Central memory CD8-positive, alpha-beta T cell (primary cell): Measurements from ENCODE around the gene MRPS11.
A peak's percentile ranks its signal among the peaks of the same experiment; 100 is the strongest.

ENCODE experiments used
- ATAC-seq: fragments of 150-1000 bp; cut with Tn5 transposase; replicated peaks from 2 replicates; pipeline ENCODE4 v1.10.0; 2022; ENCODE audit warnings: mild to moderate bottlenecking, moderate FRiP score, moderate number of reproducible peaks; ENCODE audit not compliant: poor library complexity, severe bottlenecking; ENCODE audit errors: extremely low read depth
- DNase-seq, 2 donors: peaks; one replicate each; pipeline ENCODE4 v3.0.0; 2021; ENCODE audit warnings: low spot score in 2 of 2
- H3K27ac Mint-ChIP-seq: one replicate; pipeline ENCODE4 v1.8.0; 2022; ENCODE audit warnings: low read depth, mild to moderate bottlenecking, moderate library complexity, mixed read lengths
- H3K27me3 Mint-ChIP-seq: one replicate; pipeline ENCODE4 v1.8.0; 2022; ENCODE audit warnings: mixed read lengths
- H3K36me3 Mint-ChIP-seq: one replicate; pipeline ENCODE4 v1.8.0; 2022; ENCODE audit warnings: mild to moderate bottlenecking, moderate library complexity, mixed read lengths; ENCODE audit not compliant: insufficient read depth
- H3K4me1 Mint-ChIP-seq: one replicate; pipeline ENCODE4 v1.8.0; 2022; ENCODE audit warnings: mixed read lengths
- H3K4me3 Mint-ChIP-seq: one replicate; pipeline ENCODE4 v1.8.0; 2022; ENCODE audit warnings: mild to moderate bottlenecking, moderate library complexity, mixed read lengths
- H3K9me3 Mint-ChIP-seq: one replicate; pipeline ENCODE4 v1.8.0; 2022; ENCODE audit warnings: mixed read lengths

Gene MRPS11

DNA sequence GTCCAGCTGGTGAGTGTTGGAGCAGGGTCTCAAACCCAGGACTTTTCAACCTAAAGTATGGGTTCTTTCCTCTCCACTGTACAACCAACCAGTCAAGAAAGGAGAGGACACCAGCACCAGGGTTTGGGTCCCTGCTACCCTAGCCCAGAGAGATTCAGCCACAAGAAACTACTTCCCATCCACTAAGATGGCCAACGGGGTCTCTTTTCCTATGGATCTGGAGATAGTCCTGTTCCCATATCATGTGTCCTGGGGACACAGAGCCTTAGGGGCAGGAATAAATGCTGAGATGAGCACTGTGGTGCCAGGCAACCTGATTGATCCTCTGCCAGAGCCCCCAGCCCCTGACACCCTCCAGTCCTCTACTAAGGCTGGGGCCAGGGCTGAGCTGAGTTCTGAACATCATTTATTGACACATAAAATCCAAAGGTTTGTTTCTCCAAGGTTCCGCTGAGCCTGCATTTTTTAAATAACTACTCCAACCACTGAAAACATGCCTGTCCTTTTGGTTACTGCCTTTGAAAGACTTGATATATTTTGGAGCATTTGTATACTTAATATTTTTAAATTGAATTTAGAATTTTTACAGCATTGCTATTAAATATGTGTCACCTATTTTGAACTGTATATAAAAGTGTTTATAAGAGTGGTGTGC, 26.3 kb upstream of the MRPS11 start:
- no peak overlapping the region for H3K4me3 Mint-ChIP-seq
- no peak overlapping the region for H3K27ac Mint-ChIP-seq
- peaks cover 17% of the 10 kb centered on the region for H3K9me3 Mint-ChIP-seq
- no peaks in the 10 kb centered on the region for H3K4me1 Mint-ChIP-seq
- H3K36me3 Mint-ChIP-seq, result no peaks in the 10 kb centered on the region
- DNase-seq (no peak), ATAC-seq (no peak)
- H3K27me3 Mint-ChIP-seq, result peaks cover 82% of the 10 kb centered on the region

- peaks cover 17% of the 10 kb centered on the region for H3K9me3 Mint-ChIP-seq
- DNase-seq (no peak), ATAC-seq (no peak)
- no peak overlapping the region for H3K27ac Mint-ChIP-seq
- peaks cover 35% of the 10 kb centered on the region for H3K27me3 Mint-ChIP-seq
- peaks cover 5% of the 10 kb centered on the region for H3K4me1 Mint-ChIP-seq
- H3K4me3 Mint-ChIP-seq, result no peak overlapping the region
- no peaks in the 10 kb centered on the region for H3K36me3 Mint-ChIP-seq
Observed at GRCh38 chr15:88447206-88447605, 20.3 kb upstream of the MRPS11 start.

DNA sequence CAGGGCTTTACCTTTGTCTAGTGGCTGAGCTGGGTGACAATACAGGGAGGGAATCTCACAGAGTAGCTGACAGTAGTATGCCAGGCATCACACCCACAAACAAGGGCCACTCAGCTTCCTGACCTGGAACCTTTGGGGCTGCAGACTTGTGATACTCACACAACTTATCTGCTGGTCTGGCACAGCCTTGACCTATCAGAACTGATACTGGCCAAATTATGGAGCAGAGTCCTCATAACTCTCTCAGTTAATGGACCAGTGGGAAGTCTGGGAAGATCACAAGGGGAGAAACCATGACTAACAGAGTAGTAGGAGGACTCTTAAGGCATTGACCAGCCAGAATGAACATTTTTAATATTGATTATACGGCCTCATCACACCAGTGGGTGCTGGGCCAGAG, 19.8 kb upstream of the MRPS11 start:
- Mint-ChIP-seq H3K9me3 (peaks cover 16% of the 10 kb centered on the region), H3K27me3 (peaks cover 29% of the 10 kb centered on the region), H3K4me1 (peaks cover 5% of the 10 kb centered on the region), H3K36me3 (no peaks in the 10 kb centered on the region), H3K27ac (no peak overlapping the region), H3K4me3 (no peak overlapping the region)
- ATAC-seq (no peak), DNase-seq (no peak)

- no peaks in the 10 kb centered on the region for H3K36me3 Mint-ChIP-seq
- no peak overlapping the region for H3K4me3 Mint-ChIP-seq
- H3K27ac Mint-ChIP-seq, result no peak overlapping the region
- DNase-seq (no peak), ATAC-seq (no peak)
- H3K4me1 Mint-ChIP-seq, result peaks cover 5% of the 10 kb centered on the region
- peaks cover 3% of the 10 kb centered on the region for H3K9me3 Mint-ChIP-seq
- peaks cover 17% of the 10 kb centered on the region for H3K27me3 Mint-ChIP-seq
Observed at GRCh38 chr15:88448991-88449461, 18.5 kb upstream of the MRPS11 start.

- DNase-seq, result no peak
- Mint-ChIP-seq H3K9me3 (no peaks in the 10 kb centered on the region), H3K36me3 (no peaks in the 10 kb centered on the region), H3K27me3 (peaks cover 11% of the 10 kb centered on the region), H3K27ac (no peak overlapping the region), H3K4me1 (peaks cover 5% of the 10 kb centered on the region), H3K4me3 (no peak overlapping the region)
- ATAC-seq, result no peak
Observed at GRCh38 chr15:88449581-88449980, 17.9 kb upstream of the MRPS11 start.

GRCh38 chr15:88450125-88450798, 17.2 kb upstream of the MRPS11 start:
- no peak overlapping the region for H3K27ac Mint-ChIP-seq
- peaks cover 9% of the 10 kb centered on the region for H3K27me3 Mint-ChIP-seq
- DNase-seq (peak; percentile 26 to 40), ATAC-seq (no peak)
- H3K36me3 Mint-ChIP-seq, result no peaks in the 10 kb centered on the region
- no peak overlapping the region for H3K4me3 Mint-ChIP-seq
- peaks cover 5% of the 10 kb centered on the region for H3K4me1 Mint-ChIP-seq
- no peaks in the 10 kb centered on the region for H3K9me3 Mint-ChIP-seq

GRCh38 chr15:88453651-88454050, 13.9 kb upstream of the MRPS11 start:
- H3K27me3 Mint-ChIP-seq, result peaks cover 9% of the 10 kb centered on the region
- no peak for DNase-seq
- H3K27ac Mint-ChIP-seq, result no peak overlapping the region
- ATAC-seq, result no peak
- no peaks in the 10 kb centered on the region for H3K9me3 Mint-ChIP-seq
- H3K36me3 Mint-ChIP-seq, result peaks cover 7% of the 10 kb centered on the region
- peaks cover 5% of the 10 kb centered on the region for H3K4me1 Mint-ChIP-seq
- H3K4me3 Mint-ChIP-seq, result no peak overlapping the region

DNA sequence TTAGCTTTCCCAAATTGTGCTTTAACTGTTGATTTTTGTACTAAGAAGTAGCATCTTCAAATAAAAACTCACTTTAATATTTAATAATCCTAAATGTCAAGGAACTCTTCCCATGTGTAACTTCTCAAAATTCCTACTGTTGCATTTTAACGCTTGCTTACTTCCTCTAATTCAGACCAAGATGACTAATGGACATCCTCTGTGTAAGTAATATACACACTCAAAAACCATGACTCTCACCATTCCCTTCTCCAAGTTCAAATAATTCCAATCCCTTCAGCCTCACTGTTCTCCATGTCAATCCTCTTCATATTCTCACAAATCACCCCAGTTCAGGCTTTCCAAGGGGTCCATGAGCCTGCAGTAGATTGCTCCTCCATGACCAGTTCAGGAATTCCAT, 13.3 kb upstream of the MRPS11 start:
- Mint-ChIP-seq H3K4me3 (no peak overlapping the region), H3K4me1 (peaks cover 5% of the 10 kb centered on the region), H3K27ac (no peak overlapping the region), H3K36me3 (peaks cover 12% of the 10 kb centered on the region), H3K27me3 (peaks cover 9% of the 10 kb centered on the region), H3K9me3 (no peaks in the 10 kb centered on the region)
- ATAC-seq (no peak), DNase-seq (no peak)

- Mint-ChIP-seq H3K4me3 (no peak overlapping the region), H3K36me3 (peaks cover 21% of the 10 kb centered on the region), H3K27ac (peak overlapping the region; percentile 30), H3K4me1 (peaks cover under 1% of the 10 kb centered on the region), H3K9me3 (no peaks in the 10 kb centered on the region), H3K27me3 (peaks cover 3% of the 10 kb centered on the region)
- ATAC-seq (peak; percentile 54), DNase-seq (peak in 1 of 2 donors; percentile 16)
Observed at GRCh38 chr15:88454867-88455810, 12.4 kb upstream of the MRPS11 start.

GRCh38 chr15:88456733-88457132, 10.8 kb upstream of the MRPS11 start:
- no peak for DNase-seq
- Mint-ChIP-seq H3K27ac (no peak overlapping the region), H3K27me3 (no peaks in the 10 kb centered on the region), H3K36me3 (peaks cover 32% of the 10 kb centered on the region), H3K4me3 (no peak overlapping the region), H3K4me1 (no peaks in the 10 kb centered on the region), H3K9me3 (no peaks in the 10 kb centered on the region)
- ATAC-seq, result no peak

- DNase-seq, result no peak
- Mint-ChIP-seq H3K27me3 (no peaks in the 10 kb centered on the region), H3K36me3 (peaks cover 61% of the 10 kb centered on the region), H3K27ac (no peak overlapping the region), H3K4me3 (no peak overlapping the region), H3K9me3 (no peaks in the 10 kb centered on the region), H3K4me1 (peaks cover 19% of the 10 kb centered on the region)
- ATAC-seq, result no peak
Observed at GRCh38 chr15:88463870-88464532, 3.5 kb upstream of the MRPS11 start.

- peaks cover 47% of the 10 kb centered on the region for H3K36me3 Mint-ChIP-seq
- H3K9me3 Mint-ChIP-seq, result no peaks in the 10 kb centered on the region
- no peaks in the 10 kb centered on the region for H3K27me3 Mint-ChIP-seq
- ATAC-seq (no peak), DNase-seq (no peak)
- H3K27ac Mint-ChIP-seq, result no peak overlapping the region
- peak overlapping the region; percentile 92 for H3K4me3 Mint-ChIP-seq
- peaks cover 19% of the 10 kb centered on the region for H3K4me1 Mint-ChIP-seq
Observed at GRCh38 chr15:88465633-88466224, 1.8 kb upstream of the MRPS11 start.
